Endothelial cell of hepatic sinusoid (primary cell): ENCODE results near the gene OR51B5.
"Not testable (repeated sequence)": the region's sequence is repeated elsewhere in the genome, so short reads cannot be mapped to it uniquely, and the experiment has no call there.

Experiments
- in situ Hi-C: cut with HindIII; loops from 2 replicates; pipeline ENCODE4 v1.10.0; 2017; ENCODE audit warnings: low sequenced_read_pairs

Gene OR51B5

GRCh38 chr11:5336331-5336730 is 7.0 kb downstream of the OR51B5 start:
- in situ Hi-C loops = no loop called here

DNA sequence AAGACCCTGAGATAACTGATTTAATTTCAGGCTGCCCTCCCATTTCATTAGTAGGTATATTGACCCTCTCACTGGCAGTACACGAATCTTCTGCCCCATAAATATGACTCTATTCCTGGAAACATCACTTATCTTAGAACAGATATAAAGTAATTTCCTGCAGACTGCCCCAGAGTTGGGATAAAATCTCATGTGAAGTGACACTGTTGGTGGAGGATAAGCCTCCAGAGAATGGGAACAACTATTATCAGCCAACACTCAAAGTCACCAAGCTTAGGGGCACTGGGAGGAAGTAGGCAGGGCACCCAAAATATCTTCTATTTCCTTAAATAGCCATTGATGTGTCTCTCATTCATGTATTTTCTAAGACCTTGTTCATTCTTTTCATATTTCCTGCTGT is 8.2 kb downstream of the OR51B5 start:
- in situ Hi-C loops = no loop called here

DNA sequence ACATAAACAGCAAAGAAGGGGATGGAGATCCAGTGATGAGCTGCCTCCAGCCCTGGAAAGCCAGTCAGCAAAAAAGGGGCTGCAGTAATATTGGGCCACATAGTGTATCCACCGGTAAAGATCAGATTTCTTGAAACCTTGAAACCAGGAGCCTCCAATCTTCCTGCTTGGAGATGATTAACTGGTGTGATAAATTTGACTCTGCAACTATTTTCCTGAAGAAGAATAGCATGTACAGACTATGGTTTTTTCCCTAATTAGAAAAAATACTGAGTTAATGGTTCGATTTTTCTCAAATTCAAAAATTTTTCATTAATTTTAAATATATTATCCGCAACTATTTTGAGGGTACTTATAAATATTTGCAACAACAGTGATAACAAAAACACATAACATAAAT is 19.1 kb downstream of the OR51B5 start, which contains the start of gene OR51B2:
Gene OR51B2 (minus strand): TSS at position 101 of the 400 bp plus-strand sequence. CDS start 0 bp downstream, at position 101.
- in situ Hi-C loops = no loop called here

GRCh38 chr11:5317292-5317691 is 26.0 kb downstream of the OR51B5 start:
- in situ Hi-C loops = no loop called here

DNA sequence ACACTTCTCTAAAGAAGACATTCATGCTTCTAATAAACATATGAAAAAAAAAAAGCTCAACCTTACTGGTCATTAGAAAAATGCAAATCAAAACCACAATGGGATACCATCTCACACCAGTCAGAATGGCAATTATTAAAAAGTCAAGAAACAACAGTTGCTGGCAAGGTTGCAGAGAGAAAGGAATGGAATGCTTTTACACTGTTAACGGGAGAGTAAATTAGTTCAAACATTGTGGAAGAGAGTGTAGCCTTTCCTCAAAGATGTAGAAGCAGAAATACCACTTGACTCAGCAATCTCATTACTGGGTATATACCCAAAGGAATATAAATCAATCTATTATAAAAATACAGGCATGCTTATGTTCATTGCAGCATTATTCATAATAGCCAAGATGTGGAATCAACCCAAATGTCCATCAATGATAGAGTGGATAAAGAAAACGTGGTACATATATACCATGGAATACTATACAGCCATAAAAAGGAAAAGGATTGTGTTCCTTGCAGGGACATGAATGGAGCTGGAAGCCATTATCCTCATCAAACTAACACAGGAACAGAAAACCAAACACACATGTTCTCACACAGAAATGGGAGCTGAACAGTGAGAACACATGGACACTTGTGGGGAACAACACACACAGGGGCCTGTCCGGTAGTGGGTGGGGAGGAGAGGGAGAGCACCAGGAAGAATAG is 29.8 kb downstream of the OR51B5 start:
- in situ Hi-C loops = not testable (repeated sequence)

DNA sequence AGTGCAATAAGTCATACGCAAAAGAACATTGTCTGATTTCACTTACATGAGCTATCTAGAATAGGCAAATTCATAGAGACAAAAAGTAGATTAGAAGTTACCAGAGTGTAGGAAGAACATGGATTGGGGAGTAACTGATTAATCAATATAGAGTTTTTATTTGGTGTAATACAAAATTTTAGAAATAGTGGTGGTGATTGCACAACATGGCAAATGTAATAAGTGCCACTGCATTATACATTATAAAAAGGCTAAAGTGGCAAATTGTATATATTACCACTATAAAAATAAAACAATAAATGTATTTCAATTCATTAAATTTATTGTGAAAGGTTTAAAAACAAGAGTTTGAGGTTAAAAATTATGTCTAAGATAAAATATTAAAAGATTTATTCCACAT is 32.9 kb downstream of the OR51B5 start:
- in situ Hi-C loops = no loop called here

DNA sequence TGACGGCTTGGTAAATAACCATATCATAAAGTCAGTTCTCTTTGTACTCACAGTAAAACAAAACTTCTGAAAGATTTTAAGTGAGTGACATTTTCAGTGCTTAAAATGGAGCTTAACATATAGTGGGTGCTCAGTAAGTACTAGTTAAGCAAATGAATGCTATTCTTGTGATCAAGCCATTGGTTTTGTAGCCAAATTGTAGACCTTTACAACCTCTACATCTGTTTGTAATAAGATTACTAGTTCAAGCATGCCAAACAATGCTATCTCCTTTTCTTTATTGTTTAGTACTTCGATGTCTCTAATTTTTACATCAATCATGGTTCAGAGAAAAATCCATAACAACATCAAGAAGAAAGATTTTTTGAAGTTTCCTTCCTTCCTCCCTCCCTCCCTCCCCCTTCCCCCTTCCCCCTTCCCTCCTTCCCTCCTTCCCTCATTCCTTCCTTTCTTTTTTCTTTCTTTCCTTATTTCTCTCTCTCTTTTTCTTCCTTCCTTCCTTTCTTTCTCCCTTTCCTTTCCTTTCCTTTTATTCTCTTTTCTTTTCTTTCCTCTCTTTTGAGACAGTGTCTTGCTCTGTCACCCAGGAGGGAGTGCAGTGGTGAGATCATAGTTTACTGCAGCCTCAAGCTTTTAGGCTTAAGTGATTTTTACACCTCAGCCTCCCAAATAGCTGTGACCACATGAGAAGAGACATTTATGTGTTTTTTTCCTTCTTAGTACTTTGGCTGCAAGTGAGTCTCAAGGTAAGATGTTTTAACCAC is 35.9 kb downstream of the OR51B5 start:
- in situ Hi-C loops = no loop called here

DNA sequence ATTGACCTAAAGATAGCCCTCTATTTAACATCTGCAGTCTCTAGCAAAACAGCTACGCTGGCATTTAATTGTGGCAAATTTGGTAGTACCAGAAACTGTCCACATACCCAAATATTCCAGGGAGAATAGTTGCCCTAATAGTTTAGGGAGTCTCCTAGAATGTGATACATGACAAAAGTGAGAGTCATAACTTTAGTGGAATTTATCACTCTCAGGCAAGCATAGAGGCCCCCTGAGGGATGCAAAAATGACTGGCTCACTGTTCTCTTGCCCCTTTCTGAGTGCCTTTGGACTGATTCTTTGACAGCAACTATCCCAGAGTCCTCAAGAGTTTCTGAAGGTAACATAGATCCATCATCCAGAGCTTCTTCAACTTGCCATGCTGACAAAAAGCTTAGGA is 39.3 kb downstream of the OR51B5 start:
- in situ Hi-C loops = no loop called here

GRCh38 chr11:5303626-5304025 is 39.7 kb downstream of the OR51B5 start:
- in situ Hi-C loops = no loop called here

GRCh38 chr11:5301846-5302245 is 41.5 kb downstream of the OR51B5 start, which contains the start of gene OR51B4:
Gene OR51B4, minus strand, starts transcription at chr11:5301946. Its CDS starts 0 bp downstream, at chr11:5301946.
- in situ Hi-C loops = no loop called here

DNA sequence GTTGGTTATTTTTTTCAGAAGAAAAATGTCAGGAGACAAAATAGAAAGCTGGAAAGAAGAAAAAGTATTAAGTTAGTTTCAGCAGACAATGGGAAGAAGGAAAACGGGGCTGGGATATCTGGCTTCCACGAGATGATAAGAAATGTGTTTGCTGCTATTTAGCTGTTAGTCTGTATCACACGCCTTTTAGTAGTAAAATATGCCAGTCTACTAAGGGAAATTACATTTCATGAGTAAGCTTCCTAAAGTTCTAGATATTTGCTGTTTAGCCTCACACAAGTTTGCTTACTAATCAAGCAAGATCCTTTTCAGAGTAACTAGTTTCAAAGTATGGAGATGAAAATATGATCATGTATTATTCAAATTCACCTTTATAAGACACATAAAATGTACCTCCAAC is 43.1 kb downstream of the OR51B5 start:
- in situ Hi-C loops = no loop called here

GRCh38 chr11:5298451-5298850 is 44.9 kb downstream of the OR51B5 start:
- in situ Hi-C loops = no loop called here

DNA sequence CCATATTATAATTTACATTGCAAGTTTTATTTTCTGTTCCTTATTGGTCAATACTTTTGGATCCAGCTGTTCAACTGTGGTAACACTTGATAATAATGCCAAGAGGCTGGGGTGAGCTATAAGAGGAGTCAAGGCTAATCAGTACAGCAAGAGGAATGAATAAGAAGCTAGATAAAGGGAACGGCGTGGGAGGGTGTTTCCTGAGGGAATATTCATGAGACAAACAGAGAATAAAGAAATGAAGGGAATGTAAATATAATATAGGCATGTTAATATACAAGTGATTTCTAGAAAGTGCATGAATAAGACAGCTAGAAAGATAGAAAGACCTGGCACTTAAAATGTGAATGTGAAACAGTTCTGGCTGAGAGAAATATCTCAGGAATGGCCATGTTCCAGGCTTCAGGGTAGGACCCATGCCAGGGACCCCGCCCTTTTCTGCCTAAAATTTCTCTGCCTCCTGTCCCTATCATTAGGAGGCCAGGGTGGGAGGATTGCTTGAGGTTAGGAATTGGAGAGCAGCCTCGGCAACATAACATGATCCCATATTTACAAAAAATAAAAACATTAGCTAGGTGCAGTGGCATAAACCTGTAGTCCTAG is 45.5 kb downstream of the OR51B5 start:
- in situ Hi-C loops = no loop called here

DNA sequence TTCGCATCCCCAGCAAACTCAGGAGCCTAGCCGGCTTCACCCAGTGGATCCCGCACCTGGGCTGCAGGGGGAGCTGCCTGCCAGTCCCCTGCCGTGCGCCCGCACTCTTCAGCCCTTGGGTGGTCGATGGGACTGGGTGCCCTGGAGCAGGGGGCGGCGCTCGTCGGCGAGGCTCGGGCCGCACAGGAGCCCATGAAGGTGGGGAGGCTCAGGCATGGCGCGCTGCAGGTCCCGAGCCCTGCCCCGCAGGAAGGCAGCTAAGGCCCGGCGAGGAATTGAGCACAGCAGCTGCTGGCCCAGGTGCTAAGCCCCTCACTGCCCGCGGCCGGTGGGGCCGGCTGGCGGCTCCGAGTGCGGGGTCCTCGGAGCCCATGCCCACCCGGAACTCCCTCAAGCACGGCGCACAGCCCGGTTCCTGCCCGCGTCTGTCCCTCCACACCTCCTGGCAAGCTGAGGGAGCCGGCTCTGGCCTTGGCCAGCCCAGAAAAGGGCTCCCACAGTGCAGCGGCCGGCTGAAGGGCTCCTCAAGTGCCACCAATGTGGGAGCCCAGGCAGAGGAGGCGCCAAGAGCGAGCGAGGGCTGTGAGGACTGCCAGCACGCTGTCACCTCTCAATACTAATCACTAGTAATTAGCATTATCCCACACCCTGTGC is 48.9 kb downstream of the OR51B5 start:
- in situ Hi-C loops = not testable (repeated sequence)

- in situ Hi-C loops = no loop called here
Measured at GRCh38 chr11:5293028-5293427, 50.3 kb downstream of the OR51B5 start.
